Smooth muscle cell (in vitro differentiated cells): ENCODE measurements around the gene SLC9A3. TPM values are rescaled to one million over a fixed set of nuclear protein-coding genes. Genes with fewer than 3 reads are reported as not detected.

Source experiments
- DNase-seq: peaks from one replicate; lab custom pipeline; 2025; ENCODE audit not compliant: unreplicated experiment; lab: John Stamatoyannopoulos, UW
- H2AFZ ChIP-seq: fragments of 200-600 bp; sonication (generic); 2 replicates; pipeline ENCODE4 v1.6.0; 2016; ENCODE audit warnings: antibody characterized with exemption, low read depth, mild to moderate bottlenecking
- H3F3A ChIP-seq: fragments of 200-600 bp; sonication (generic); 2 replicates; pipeline ENCODE4 v1.6.0; 2017; ENCODE audit warnings: antibody characterized with exemption, low read depth
- H3K27ac ChIP-seq: fragments of 200-600 bp; sonication (generic); 2 replicates; pipeline ENCODE4 v1.5.1; 2016; ENCODE audit warnings: low read depth, mild to moderate bottlenecking
- H3K27me3 ChIP-seq: fragments of 200-600 bp; sonication (generic); 2 replicates; pipeline ENCODE4 v1.6.1; 2016; ENCODE audit warnings: low read depth, mild to moderate bottlenecking
- H3K36me3 ChIP-seq: fragments of 200-600 bp; sonication (generic); 2 replicates; pipeline ENCODE4 v1.5.1; 2016; ENCODE audit warnings: low read depth
- H3K4me1 ChIP-seq: fragments of 200-600 bp; sonication (generic); 2 replicates; pipeline ENCODE4 v1.5.1; 2016; ENCODE audit warnings: low read depth
- H3K4me2 ChIP-seq: fragments of 200-600 bp; sonication (generic); 2 replicates; pipeline ENCODE4 v1.6.0; 2016; ENCODE audit warnings: mild to moderate bottlenecking
- H3K4me3 ChIP-seq: fragments of 200-600 bp; sonication (generic); 2 replicates; pipeline ENCODE4 v1.5.1; 2016; ENCODE audit warnings: mild to moderate bottlenecking
- H3K79me2 ChIP-seq: fragments of 200-600 bp; sonication (generic); 2 replicates; pipeline ENCODE4 v1.6.0; 2016; ENCODE audit warnings: low read depth, mild to moderate bottlenecking
- H3K9ac ChIP-seq: fragments of 200-600 bp; sonication (generic); 2 replicates; pipeline ENCODE4 v1.6.0; 2016; ENCODE audit warnings: low read depth
- H3K9me3 ChIP-seq: fragments of 200-600 bp; sonication (generic); replicated peaks from 2 replicates; pipeline ENCODE4 v1.5.1; 2016; ENCODE audit warnings: low read depth
- H4K20me1 ChIP-seq: fragments of 200-600 bp; sonication (generic); 2 replicates; pipeline ENCODE4 v1.6.0; 2016; ENCODE audit warnings: low read depth
- WGBS: methylation state at CpG from one replicate; pipeline ENCODE4 v1.1.7; 2016; ENCODE audit warnings: low lambda C conversion rate; 5-methylcytosine and 5-hydroxymethylcytosine counted together
- polyA plus RNA-seq: library from polyadenylated mRNA; unstranded; fragments of >200 nt; fragmentation: Nextera tagmentation; extraction: Ambion mirVana; gene quantifications from 2 replicates; pipeline ENCODE4 v1.2.1, GENCODE V29; 2016
- total RNA-seq: library from RNA; depleted of rRNA; stranded (reverse); fragments of >200 nt; gene quantifications from 2 replicates; pipeline ENCODE4 v1.2.3, GENCODE V29; 2014
- TF ChIP-seq, protein P1 (sequence below): fragments of 200-600 bp; sonication (generic); IDR thresholded peaks from 2 replicates; pipeline ENCODE4 v1.5.1; 2017; ENCODE audit warnings: borderline replicate concordance, mild to moderate bottlenecking, antibody characterized with exemption; ENCODE audit not compliant: insufficient read depth, poor library complexity, severe bottlenecking

Gene SLC9A3
- total and polyA plus RNA-seq, 2 experiments from 2014 or later, result 1.1 to 1.8 TPM

DNA sequence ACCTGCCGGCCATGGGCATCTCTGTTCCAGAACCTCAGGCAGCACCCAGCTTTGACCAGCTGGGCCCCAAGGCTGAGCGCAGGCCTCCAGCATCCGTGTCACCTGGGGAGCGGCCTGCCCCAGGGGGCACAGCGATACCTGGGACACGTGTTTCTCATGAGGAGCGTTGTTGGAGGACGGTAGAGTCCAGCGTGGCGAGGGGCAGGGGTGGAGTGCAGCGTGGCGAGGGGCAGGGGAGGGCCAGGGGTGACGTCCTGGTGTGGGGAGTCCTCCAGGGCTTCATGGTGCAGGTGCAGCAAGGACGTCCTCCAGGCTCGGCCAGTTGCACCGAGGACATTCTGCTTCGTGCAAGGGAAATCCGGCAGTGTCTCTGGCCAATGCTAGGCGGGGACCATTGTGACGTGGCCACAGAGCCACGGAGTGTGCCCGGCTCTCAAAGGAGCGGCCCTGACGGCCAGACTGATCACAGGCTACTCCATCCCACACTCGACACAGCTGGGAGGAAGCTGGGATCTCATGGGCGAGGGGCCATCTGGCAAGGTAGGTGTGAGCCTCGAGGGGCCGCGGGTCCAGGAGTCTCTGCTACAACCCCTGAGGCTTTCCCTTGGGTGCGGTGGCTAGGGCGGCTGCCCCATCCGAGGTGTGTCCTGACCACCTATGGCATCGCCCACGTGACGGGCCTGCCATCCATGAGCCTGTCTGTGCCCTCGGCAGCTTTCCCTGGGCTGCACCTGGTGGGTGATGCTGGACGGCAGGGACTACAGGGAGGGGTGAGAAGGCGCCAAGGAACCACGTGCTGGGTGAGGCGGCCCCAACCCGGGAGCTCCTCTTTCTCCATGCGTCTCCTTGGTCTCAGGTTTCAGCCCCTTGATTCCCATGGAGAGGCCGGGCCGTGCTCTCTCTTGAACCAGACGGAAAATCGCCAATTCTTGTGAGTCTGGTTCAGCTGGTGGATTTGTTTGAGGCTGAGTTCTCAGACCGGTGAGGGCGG lies 33.8 kb downstream of the SLC9A3 start:
- no peaks in the 10 kb centered on the region for H3K4me1 ChIP-seq
- no peaks in the 10 kb centered on the region for H3K79me2 ChIP-seq
- TF ChIP-seq, protein P1, sequence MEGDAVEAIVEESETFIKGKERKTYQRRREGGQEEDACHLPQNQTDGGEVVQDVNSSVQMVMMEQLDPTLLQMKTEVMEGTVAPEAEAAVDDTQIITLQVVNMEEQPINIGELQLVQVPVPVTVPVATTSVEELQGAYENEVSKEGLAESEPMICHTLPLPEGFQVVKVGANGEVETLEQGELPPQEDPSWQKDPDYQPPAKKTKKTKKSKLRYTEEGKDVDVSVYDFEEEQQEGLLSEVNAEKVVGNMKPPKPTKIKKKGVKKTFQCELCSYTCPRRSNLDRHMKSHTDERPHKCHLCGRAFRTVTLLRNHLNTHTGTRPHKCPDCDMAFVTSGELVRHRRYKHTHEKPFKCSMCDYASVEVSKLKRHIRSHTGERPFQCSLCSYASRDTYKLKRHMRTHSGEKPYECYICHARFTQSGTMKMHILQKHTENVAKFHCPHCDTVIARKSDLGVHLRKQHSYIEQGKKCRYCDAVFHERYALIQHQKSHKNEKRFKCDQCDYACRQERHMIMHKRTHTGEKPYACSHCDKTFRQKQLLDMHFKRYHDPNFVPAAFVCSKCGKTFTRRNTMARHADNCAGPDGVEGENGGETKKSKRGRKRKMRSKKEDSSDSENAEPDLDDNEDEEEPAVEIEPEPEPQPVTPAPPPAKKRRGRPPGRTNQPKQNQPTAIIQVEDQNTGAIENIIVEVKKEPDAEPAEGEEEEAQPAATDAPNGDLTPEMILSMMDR, result no peak
- no peak overlapping the region for H2AFZ ChIP-seq
- no peaks in the 10 kb centered on the region for H3K9me3 ChIP-seq
- no peak overlapping the region for H3K27ac ChIP-seq
- H3K4me3 ChIP-seq, result no peak overlapping the region
- DNase-seq, result no peak
- no peak overlapping the region for H3K4me2 ChIP-seq
- no peaks in the 10 kb centered on the region for H3F3A ChIP-seq
- WGBS, result 86% methylated on average over 39 of the region's 48 CpGs
- peaks cover 28% of the 10 kb centered on the region for H3K27me3 ChIP-seq
- no peaks in the 10 kb centered on the region for H4K20me1 ChIP-seq
- no peak overlapping the region for H3K9ac ChIP-seq
- no peaks in the 10 kb centered on the region for H3K36me3 ChIP-seq

DNA sequence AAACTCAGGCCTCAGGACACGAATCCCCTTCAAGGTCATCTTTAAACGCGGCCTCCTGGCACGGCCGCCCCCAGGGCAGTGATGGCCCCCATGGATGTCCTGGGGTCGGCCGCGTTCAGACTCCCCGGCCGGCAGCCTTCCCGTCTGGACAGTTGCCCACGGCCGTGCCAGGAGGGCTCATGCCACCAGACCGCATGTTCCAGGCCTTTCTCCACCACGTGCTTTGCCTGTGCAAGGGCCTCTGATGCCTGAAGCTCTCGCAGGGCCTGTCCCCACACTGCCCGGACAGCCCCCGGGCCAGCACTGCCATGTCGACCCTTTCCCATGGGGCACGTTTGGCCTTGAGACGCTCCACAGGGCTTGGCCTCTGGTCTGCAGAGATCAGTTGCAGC lies 34.6 kb downstream of the SLC9A3 start:
- Histone ChIP-seq H3K27ac (no peak overlapping the region), H3K27me3 (peaks cover 22% of the 10 kb centered on the region), H3K9me3 (no peaks in the 10 kb centered on the region), H3K36me3 (no peaks in the 10 kb centered on the region), H3K4me3 (no peak overlapping the region), H3K79me2 (no peaks in the 10 kb centered on the region), H4K20me1 (no peaks in the 10 kb centered on the region), H2AFZ (no peak overlapping the region), H3K4me2 (no peak overlapping the region), H3K4me1 (no peaks in the 10 kb centered on the region), H3F3A (no peaks in the 10 kb centered on the region), H3K9ac (no peak overlapping the region)
- TF ChIP-seq, protein P1, result no peak
- WGBS, result 77% methylated on average over 21 of the region's 21 CpGs
- DNase-seq, result no peak

DNA sequence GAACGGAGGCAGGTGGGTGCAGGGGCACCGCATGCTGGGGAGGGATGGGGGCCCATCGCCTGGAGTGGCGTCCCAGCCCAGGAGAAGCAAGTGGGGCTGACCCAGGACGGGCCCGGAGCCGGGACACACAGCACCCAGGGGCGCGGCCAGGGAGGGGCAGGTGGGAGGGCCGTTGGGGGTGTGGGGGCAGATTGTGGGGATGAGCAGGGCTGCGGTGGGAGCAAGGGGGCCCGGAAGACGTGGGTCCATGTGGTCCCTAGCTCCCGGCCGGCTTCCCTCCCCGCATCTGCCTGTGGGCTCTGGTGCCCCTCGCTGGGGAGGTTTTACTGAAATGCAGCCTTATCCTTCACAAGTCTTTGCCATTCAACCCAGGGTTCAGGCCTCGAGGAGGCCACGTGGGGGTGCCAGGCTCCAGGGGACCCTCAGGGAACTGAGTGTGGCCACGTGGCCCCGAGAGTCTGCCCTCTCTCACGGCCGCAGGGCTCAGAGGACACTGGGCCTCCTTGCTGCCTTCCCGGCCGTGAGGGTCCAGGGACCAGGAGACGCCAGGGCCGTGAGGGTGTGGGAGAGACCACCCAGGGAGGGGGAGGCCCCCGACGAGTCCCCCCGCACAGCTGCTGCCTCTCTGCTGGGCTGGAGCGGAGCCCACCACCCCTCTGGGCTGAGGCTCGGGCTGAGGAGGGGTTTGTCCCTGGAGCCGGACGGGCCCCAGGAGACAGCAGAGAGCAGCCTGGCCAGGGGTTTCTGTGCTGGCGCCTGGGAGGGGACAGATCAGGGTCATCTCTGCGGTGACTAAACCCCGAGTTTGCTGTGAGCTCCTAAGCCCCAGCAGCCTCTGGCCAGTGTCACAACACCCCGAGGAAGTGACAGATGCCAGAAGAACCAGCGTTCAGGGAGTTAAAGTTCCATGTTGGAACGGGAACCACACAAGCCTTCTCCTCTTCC lies 35.2 kb downstream of the SLC9A3 start:
- H4K20me1 ChIP-seq, result no peaks in the 10 kb centered on the region
- no peak overlapping the region for H3K27ac ChIP-seq
- no peaks in the 10 kb centered on the region for H3K79me2 ChIP-seq
- WGBS, result 59% methylated on average over 34 of the region's 40 CpGs
- H3K9me3 ChIP-seq, result no peaks in the 10 kb centered on the region
- no peak for DNase-seq
- H3F3A ChIP-seq, result no peaks in the 10 kb centered on the region
- H3K27me3 ChIP-seq, result peaks cover 15% of the 10 kb centered on the region
- H3K4me3 ChIP-seq, result no peak overlapping the region
- TF ChIP-seq, protein P1, result no peak
- H3K4me1 ChIP-seq, result no peaks in the 10 kb centered on the region
- no peak overlapping the region for H2AFZ ChIP-seq
- no peaks in the 10 kb centered on the region for H3K36me3 ChIP-seq
- no peak overlapping the region for H3K9ac ChIP-seq
- H3K4me2 ChIP-seq, result no peak overlapping the region
